NCI-H146 treated with DMSO at 0.1 percent for 48 hours (cell line): Measurements from ENCODE around the gene IL15RA.
A peak's percentile ranks its signal among the peaks of the same experiment; 100 is the strongest.
"Not testable (repeated sequence)": the region's sequence is repeated elsewhere in the genome, so short reads cannot be mapped to it uniquely, and the experiment has no call there.

Experiments
- DNase-seq: peaks from one replicate; lab custom pipeline; 2025; ENCODE audit not compliant: unreplicated experiment; lab: John Stamatoyannopoulos, UW

Gene IL15RA

DNA sequence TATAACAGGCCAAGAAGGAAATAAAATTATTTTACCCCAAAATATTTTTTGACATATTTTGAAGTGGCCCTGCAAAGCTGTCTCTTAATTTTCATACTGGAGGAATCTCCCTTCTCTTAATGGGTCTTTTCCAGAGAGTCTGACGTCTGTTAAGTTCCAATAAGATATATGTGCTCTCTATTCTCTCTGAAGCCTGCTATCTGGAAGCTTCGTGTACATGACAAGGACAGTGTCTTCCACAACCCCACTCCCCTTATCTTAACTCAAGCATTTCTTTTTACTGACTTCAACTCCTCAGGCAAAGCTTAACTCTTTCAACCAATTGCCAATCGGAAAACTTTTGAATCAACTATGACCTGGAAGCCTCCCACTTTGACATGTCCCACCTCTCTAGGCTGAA is 29.2 kb upstream of the IL15RA start:
- DNase-seq: no peak

DNA sequence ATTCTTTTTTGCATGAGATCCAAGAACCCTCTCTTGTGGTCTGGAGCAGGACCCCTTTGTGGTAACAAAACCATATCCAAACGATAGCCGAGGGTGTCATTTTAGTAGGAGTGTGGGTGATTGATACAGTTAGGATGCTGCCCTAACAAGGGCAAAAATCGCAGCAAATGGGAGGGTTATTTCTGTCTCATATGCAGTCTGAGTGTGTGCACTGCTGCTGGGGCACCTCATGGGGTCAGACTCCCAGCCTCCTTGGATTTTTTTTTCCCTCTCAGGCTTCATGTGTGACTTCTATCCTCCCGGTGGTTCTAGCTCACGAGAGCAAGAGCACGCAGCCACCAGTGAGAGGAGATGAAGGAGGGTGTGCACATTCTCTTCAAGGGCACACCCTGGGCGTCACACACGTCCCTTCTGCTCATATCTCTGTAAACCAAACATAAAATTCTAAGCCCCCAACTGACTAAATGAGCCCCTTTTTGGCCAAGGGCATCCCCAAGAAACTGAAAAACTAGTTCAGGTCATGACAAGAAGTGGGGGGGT is 28.6 kb upstream of the IL15RA start:
- no peak for DNase-seq

DNA sequence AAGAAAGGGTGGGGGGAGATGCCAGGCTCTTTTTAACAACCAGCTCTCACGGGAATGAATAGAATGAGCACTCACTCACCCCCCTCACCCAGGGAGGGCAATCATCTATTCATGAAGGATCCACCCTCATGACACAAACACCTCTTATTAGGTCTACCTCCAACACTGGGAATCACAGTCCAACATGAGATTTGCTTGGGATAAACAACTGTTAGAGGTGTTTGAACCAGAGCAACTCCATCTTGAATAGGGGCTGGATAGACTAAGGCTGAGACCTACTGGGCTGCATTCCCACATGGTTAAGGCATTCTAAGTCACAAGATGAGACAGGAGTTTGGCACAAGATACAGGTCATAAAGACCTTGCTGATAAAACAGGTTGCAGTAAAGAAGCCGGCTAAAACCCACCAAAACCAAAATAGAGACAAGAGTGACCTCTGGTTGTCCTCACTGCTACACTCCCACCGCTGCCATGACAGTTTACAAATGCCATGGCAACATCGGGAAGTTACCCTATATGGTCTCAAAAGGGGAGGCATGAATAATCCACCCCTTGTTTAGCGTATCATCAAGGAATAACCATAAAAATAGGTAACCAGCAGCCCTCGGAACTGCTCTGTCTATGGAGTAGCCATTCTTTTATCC is 27.9 kb upstream of the IL15RA start:
- DNase-seq: not testable (repeated sequence)

DNA sequence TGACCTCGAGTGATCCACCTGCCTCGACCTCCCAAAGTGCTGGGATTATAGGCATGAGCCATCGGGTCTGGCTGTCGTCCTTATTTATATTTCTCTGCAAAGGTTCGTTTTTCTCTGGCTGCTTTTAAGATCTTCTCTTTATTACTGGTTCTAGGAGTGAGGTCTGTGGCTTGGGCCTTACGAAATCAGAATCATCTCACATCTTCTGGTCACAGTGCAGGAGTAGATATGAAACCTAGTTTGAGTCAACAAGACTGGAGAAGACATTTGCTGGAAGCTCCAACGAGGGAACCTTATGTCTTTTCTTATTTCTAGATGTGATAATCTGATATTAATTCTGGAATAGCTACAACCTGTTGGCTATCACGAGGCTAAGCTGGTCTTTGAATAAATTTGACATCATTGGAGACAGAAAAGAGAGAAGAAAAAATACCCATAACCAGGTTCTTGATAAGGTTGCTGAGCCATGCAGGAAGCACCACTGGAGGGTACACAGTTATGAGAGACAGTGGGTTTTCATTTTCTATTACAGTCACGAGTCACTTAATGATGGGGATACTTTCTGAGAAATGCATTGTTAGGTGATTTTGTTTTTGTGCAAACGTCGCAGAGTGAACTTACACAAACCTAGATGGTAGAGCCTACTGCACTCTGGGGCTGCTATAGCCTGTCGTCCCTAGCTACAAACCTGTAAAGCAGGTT is 25.6 kb upstream of the IL15RA start:
- no peak for DNase-seq

DNA sequence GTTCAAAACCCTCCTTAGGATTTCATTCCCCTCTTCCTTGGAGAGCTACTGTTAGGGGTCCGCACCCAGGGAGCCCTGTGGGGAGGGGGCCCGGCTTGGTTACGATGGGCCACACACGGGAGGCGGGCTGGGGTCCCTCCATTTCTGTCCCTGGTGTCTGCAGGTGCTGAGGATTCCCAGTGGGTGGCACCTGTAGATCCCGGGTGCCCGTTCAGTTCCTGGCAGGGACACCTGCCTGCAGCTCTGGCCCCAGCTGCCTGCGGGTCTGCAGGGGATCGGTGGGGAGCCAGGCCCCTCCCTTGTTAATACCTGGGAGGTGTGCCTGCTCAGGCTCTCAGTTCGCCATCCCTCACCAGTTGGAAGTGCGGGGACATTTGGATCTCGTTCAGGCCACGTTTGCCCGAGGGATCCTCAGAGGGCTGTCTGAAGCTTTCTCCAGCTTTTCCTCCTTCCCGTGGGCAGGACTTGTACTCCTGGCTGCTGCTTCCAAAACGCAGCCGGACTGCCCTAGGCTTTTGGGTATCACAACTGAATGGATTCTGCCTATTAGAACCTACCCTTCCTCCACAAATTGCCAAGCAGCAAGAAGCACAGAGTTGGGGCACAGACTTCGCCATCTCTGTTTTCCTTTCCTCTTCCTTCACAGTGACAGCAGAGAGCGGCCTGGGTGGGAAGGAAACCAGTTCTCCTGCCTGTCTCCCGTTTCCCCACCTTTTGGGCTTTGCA is 22.3 kb upstream of the IL15RA start:
- DNase-seq: peak; percentile 77

DNA sequence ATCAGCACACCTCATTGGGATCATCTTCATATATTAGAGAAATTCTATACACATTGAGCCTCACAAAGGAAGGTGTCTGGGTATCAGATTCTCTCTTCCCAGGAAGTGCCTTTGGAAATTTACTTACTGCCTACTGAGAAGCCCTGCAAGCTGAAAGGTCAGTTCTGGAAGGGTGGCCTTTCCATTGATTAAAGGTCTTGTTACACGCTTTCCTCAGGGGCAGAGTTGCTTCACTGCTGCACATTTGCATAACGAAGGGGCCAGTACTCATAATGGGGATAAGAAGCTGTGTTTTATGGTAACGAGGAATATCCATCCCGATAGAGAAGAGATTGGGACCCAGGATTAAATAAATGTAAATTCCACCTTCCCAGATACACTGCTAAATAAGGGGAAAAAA is 19.4 kb upstream of the IL15RA start:
- DNase-seq: no peak

DNA sequence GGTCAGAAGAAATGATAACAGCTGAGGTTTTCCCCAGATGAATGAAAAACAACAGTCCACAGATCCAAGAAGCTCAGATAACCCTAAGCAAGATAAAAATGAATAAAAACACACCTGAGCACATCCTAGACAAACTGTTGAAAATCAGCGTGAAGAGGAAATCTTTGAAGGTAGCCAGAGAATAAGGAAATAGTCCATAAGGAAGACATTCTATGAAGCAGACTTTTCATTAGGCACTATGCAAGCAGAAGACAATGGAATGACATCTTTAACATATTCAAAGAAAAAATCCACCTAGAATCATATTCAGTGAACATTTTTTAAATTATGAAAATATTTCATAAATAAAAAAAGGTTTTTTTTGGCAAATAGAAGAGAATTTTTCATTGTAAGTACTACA is 15.1 kb upstream of the IL15RA start:
- no peak for DNase-seq

DNA sequence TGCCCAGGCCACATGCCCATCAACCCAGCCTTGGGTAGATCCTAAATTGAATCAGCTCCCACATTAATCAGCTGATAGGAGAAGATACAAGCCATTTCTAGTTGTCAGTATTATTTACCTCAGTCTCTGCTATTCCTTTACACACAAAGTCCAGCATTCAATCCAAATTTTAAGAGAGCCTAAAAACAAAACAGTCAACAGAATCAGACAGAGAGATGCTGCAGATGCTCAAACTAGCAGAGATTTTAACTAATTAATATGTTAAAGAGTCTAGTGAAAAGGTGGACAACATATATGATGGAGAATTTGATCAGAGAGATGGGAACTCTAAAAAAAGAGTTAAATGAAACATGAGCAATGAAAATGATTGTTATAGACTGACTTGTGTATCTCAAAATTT is 14.4 kb upstream of the IL15RA start:
- no peak for DNase-seq

DNA sequence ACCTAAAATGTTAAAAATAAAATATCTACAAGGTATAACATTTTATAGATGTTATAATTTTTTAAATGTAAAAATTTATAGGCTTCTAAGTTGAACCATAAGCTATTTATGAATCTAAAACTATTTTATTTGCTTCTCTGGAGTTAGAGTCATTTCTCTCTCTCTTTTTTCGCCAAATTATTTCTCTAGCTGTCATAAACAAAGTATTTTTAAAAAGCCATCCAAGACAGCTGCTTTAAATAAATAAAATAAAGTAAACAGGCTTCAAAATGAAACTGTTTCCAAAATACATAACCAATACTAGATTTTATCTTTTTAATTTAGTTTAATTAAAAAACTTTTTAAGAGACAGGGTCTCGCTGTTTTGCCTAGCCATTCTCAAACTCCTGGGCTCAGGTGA is 12.4 kb upstream of the IL15RA start:
- DNase-seq: no peak

DNA sequence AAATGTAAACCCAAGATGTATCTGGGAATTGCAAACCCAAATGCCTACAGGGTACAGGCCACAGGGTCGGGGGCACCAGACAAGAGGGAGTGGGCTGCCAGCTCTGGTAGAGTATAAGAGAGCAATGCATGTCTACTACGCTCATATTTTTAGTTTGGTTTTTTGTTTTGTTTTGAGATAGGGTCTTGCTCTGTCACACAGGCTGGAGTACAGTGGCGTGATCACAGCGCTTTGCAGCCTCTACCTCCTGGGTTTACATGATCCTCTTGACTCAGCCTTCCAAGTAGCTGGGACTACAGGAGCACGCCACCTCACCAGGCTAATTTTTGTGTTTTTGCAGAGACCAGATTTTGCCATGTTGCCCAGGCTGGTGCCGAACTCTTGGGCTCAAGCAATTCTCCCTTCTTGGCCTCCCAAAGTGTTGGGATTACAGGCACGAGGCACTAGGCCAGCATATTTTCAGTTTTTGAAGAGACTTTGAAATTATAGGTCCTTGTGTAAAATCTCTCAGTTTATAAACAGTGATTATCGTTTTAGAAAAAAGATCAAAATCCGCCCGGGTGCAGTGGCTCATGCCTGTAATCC is 11.1 kb upstream of the IL15RA start:
- DNase-seq: no peak

DNA sequence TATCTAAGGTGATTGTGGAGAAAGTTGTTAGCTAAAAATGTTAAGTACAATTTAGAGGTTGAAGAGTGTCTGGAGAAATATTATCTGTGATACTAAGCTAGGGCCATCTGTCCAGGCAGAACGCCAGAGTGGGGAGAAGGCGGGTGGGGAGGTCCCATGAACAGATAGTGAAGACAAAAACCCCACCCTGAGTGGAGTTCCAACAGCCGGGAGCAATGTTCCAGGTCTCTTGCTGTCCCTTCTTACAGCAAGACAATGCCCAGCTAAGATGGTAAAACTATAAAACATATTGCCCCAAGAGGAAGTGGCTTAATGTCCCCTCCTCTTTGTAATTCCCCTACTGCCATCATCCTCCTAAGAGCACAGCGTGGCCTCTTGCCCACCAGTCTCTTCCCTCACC is 10.4 kb upstream of the IL15RA start:
- no peak for DNase-seq

DNA sequence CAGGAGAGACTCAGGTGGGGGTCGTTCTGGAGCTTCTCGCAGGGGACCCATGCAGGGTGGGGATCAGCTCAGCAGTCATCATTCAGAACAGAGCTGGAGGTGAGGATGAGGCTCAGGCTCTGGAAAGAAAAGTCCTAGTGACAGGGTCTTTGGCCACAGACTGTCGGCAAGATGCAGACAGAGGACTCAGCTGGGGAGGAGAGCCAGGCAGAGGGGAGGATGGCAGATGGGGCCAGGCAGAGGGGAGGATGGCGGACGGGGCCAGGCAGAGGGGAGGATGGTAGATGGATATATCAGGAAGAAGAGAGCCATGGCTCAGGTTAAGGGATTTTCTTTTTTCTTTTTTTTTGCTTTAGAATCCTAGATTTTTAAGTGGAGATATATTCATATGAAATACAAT is 7.7 kb upstream of the IL15RA start:
- no peak for DNase-seq

DNA sequence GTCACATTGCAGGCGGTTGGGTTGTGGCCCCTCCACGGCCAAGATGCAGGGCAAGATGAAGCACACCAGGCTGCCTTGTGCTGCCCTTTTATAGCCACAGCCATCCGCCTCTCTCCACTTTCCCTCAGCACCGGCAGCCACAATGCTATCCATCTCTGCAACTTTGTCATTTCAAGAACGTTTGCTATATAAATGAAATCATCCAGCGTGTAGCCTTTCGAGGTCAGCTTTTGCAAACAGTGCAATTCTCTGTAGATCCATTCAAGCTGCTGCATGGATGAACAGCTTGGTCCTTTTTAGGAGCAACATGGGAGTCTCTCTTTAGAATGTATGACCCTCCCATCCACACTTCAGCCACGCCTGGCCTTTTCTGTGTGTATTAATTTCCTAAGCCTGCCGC is 6.4 kb upstream of the IL15RA start:
- DNase-seq: no peak

DNA sequence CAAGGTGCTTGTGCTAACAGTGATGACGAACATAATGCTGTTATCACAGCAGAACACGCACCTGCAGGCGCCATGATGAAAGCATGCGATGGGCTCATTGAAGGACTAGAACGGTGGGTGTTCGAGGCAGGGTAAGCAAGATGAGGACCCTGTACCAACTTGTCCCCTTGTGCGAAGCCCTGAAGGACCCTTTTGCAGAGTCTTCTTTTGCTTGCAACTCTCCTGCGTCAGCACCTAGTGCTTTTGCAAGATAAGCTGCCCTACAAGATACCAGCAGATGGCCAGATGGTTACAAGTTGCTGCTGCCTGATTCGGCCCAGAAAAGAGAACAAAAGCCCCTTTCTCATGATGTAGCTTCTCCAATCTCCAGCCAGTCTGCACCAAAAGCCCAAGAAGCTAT is 4.2 kb upstream of the IL15RA start:
- no peak for DNase-seq

DNA sequence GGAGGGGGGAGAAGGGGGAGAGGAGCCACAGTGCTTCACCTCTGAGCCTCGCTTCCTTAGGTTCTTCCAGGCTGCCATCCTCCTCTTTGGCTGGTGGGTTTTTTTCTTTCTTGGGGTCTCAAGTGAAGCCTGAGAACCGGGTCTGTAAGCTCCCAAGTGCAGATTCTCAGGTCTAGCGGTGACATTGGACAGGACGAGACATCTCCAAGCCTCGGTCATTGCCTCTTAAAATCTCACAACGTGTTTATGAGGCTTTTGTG is 817 bp upstream of the IL15RA start:
- DNase-seq: no peak

DNA sequence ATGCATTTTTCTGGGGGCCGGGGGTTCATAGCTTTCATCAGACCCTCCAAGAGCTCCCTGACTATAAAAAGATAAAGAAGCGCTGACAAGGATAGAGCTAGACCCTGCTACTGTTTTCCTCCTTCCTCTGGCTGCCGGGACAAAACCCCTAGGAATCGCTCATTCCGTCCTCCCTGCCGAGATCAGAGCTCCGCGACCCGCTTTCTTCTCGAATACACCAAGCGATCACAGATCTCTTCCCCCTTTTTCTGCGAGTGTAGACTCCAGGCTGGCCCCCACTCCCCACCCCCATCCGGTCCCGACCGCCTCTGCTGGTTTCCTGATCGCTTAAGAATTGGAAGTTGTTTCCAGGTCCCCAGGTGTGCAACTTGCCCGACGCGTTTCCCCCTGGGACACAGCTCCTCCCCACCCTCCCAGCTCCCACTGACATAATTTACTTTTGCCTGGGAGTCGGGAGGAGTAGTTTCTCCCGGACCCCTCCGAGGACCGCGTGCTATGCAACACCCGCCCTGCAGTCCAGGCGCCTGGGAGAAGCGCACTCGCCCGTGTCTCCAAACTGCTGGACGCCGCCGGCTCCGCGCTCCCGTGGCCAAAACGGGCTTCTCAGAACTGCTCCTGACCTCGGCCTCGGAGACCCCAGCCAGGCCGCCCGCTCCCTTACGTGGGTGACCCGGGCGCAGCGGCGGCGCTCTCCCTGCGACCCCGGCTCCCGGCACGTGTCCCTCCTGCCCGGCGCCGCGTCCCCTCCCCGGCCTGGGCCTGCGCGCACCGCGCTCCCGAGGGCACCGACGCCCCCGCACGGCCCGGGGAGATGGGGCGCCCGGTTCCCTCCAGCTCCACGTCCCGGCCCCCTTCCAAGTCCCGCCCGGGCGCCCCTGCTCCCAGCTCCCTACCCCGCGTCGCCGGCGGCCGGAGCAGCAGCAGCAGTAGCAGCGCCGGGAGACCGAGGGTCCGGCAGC is 552 bp downstream of the IL15RA start:
- no peak for DNase-seq

DNA sequence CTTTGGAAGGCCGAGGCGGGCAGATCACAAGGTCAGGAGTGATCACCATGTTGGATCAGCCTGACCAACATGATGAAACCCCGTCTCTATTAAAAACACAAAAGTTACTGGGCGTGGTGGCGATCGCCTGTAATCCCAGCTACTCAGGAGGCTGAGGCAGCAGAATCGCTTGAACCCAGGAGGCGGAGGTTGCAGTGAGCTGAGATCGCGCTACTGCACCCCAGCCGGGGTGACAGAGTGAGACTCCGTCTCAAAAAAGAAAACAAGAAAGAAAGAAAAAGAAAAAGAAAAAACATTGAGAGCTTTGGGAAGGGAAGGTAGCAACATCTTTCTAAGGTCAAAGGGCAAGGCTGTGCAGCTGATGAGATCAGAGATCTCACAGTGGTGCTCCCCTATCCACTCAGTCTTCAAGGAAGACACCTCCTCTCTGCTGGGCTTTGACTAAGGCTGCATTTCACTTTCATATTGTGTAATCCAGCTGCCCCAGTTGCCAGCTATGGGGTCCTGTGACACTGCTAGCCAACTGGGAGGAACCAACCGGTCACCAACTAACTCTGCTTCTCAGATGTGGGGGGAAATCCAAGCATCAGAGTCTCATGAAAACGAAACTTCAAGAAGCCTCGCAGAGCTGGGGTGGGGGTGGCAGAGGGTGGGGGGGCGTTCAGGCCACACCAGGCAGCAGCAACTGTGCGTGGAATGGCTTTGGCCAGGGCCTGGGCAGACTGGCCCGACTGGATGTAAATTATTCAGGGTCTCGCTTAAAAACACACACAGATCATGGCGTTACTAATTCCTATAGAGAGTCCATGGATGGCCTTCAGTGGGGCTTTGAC is 1.5 kb downstream of the IL15RA start:
- no peak for DNase-seq

DNA sequence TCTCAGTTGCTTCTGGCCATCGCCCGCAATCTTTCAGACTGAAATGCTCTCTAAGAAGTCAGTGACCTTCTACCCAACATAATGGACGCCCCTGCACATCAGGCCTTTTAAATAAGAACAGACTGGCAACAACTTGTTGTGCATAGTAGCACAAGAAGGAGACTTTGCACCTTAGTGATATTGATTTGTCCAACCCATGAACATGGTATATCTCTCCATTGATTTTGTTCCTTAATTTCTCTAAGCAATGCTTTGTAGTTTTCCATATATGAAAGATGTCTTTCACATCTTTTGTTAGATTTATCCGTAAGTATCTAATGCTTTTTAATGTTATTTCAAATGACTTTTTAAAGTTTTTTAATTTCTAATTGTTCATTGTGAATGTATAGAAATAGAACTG is 4.3 kb downstream of the IL15RA start:
- DNase-seq: no peak

DNA sequence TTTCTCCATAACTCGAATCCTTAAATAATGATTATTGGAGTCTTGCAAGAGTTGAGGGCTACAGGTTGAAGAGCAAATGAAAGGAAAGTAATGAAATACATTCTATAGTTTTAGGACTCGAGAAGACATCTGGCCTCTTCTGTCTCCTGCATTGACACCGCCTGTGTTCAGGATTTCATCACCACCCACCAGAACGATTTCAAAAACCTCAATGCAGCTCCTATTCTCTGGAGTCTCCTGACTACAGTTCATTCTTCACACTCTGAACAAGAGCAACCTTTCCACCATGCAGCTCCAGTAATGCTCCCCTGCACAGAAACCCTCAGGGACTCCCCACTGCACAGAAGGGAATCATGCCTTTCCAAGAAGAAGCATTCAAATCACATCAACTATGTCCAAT is 5.5 kb downstream of the IL15RA start:
- DNase-seq: no peak

DNA sequence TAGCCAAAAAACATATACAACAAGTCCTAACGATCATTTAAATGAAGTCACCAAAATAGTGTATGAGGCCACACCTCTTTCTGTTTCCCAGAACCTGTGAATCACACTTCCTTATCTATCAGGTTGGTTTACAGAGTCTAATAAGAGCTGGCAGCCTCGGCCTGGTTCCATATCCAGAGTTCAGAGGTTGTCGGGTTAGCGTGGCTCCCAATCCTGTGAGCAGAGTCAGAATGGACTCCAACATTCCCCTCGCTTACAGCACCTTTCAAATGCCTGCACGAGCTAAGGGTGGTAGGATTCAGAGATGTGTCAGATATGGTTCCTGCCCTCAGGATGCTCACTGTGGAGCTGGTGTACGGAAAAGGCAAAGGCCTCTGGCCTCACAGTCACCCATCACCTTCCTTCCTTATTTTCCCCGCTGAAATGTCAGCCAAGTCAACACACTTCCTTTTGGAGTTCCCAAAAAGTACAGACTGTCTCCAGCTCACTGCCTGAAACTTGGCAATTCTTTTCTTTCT is 6.0 kb downstream of the IL15RA start:
- no peak for DNase-seq
